Nephron (organoid): ENCODE data around the gene CNST.

Source experiments
- H3K27ac Mint-ChIP-seq, 3 experiments: 2 replicates each; pipeline ENCODE4 v1.8.0; 2020; ENCODE audit warnings: mixed read lengths in 3 of 3, mild to moderate bottlenecking in 2 of 3, moderate library complexity in 1 of 3
- H3K27me3 Mint-ChIP-seq: 2 replicates; pipeline ENCODE4 v1.8.0; 2021; ENCODE audit warnings: low read depth, mild to moderate bottlenecking, moderate library complexity, mixed read lengths
- H3K36me3 Mint-ChIP-seq: 2 replicates; pipeline ENCODE4 v1.8.0; 2020; ENCODE audit warnings: low read depth, mixed read lengths
- H3K4me1 Mint-ChIP-seq: 2 replicates; pipeline ENCODE4 v1.8.0; 2020; ENCODE audit warnings: mixed read lengths
- H3K4me3 Mint-ChIP-seq, 3 experiments: 2 replicates each; pipeline ENCODE4 v1.8.0; 2020; ENCODE audit warnings: mild to moderate bottlenecking in 3 of 3, mixed read lengths in 3 of 3, moderate library complexity in 2 of 3
- H3K9me3 Mint-ChIP-seq: 2 replicates; pipeline ENCODE4 v1.8.0; 2020; ENCODE audit warnings: mixed read lengths
- CTCF ChIP-seq, 3 experiments: fragments of 200-600 bp; sonication (generic); IDR thresholded peaks; one replicate each; pipeline ENCODE4 v1.5.0; 2021; ENCODE audit warnings: antibody characterized with exemption in 3 of 3; ENCODE audit not compliant: unreplicated experiment in 3 of 3

CNST gene

GRCh38 chr1:246679794-246680177, 113.5 kb downstream of the CNST start:
- peak overlapping the region; percentile 87 to 97 (median 94) for H3K27ac Mint-ChIP-seq
- H3K36me3 Mint-ChIP-seq: peaks cover 6% of the 10 kb centered on the region
- H3K9me3 Mint-ChIP-seq: peaks cover 2% of the 10 kb centered on the region
- H3K4me1 Mint-ChIP-seq: peaks cover 56% of the 10 kb centered on the region
- H3K27me3 Mint-ChIP-seq: no peaks in the 10 kb centered on the region
- H3K4me3 Mint-ChIP-seq: no peak overlapping the region
- TF ChIP-seq CTCF (IDR thresholded peaks at IDR 0.05; ENCODE audit: unreplicated experiment in 3 of 3): no peak

GRCh38 chr1:246680190-246680589, 113.9 kb downstream of the CNST start:
- H3K27me3 Mint-ChIP-seq: no peaks in the 10 kb centered on the region
- no peak for TF ChIP-seq CTCF (IDR thresholded peaks at IDR 0.05; ENCODE audit: unreplicated experiment in 3 of 3)
- H3K4me1 Mint-ChIP-seq: peaks cover 56% of the 10 kb centered on the region
- H3K4me3 Mint-ChIP-seq: no peak overlapping the region
- peaks cover 1% of the 10 kb centered on the region for H3K9me3 Mint-ChIP-seq
- H3K36me3 Mint-ChIP-seq: peaks cover 2% of the 10 kb centered on the region
- H3K27ac Mint-ChIP-seq: peak overlapping the region; percentile 87 to 97 (median 94)

- Mint-ChIP-seq H3K9me3 (no peaks in the 10 kb centered on the region), H3K4me1 (peaks cover 56% of the 10 kb centered on the region), H3K27ac (peak overlapping the region; percentile 87 to 97 (median 94)), H3K4me3 (peak overlapping the region; percentile 10 to 41 (median 20)), H3K36me3 (no peaks in the 10 kb centered on the region), H3K27me3 (no peaks in the 10 kb centered on the region)
- no peak for TF ChIP-seq CTCF (IDR thresholded peaks at IDR 0.05; ENCODE audit: unreplicated experiment in 3 of 3)
Observed at GRCh38 chr1:246680696-246681130, 114.5 kb downstream of the CNST start.

GRCh38 chr1:246681900-246682895, 115.9 kb downstream of the CNST start:
- Mint-ChIP-seq H3K36me3 (no peaks in the 10 kb centered on the region), H3K27ac (peak overlapping the region; percentile 87 to 94 (median 89)), H3K4me1 (peaks cover 51% of the 10 kb centered on the region), H3K4me3 (peak overlapping the region in 2 of 3 experiments; percentile 26 to 30), H3K9me3 (no peaks in the 10 kb centered on the region), H3K27me3 (no peaks in the 10 kb centered on the region)
- TF ChIP-seq CTCF (IDR thresholded peaks at IDR 0.05; ENCODE audit: unreplicated experiment in 3 of 3): no peak

GRCh38 chr1:246683521-246683920, 117.3 kb downstream of the CNST start:
- H3K27me3 Mint-ChIP-seq: no peaks in the 10 kb centered on the region
- TF ChIP-seq CTCF (IDR thresholded peaks at IDR 0.05; ENCODE audit: unreplicated experiment in 3 of 3): no peak
- no peak overlapping the region for H3K4me3 Mint-ChIP-seq
- H3K36me3 Mint-ChIP-seq: no peaks in the 10 kb centered on the region
- peaks cover 44% of the 10 kb centered on the region for H3K4me1 Mint-ChIP-seq
- H3K27ac Mint-ChIP-seq: peak overlapping the region; percentile 87 to 94 (median 89)
- no peaks in the 10 kb centered on the region for H3K9me3 Mint-ChIP-seq
